ENCODE data around the gene PARD3.

Gene PARD3

GRCh38 chr10:34131152-34131551 lies 683.9 kb downstream of the PARD3 start:
- Histone ChIP-seq H3K9me3 (ENCODE audit: control insufficient read depth, insufficient read depth, low read length) (no peaks in the 10 kb centered on the region), H3K36me3 (ENCODE audit: control insufficient read depth, low read length) (no peaks in the 10 kb centered on the region), H3K4me2 (ENCODE audit: low read length) (no peak overlapping the region), H3K4me3 (ENCODE audit: low read length) (no peak overlapping the region), H3F3A (ENCODE audit: control insufficient read depth, insufficient read depth) (no peaks in the 10 kb centered on the region), H3K9me2 (replicated peaks; ENCODE audit: control insufficient read depth, low read length) (no peaks in the 10 kb centered on the region), H3K27me3 (ENCODE audit: control insufficient read depth, low read length) (no peaks in the 10 kb centered on the region), H3K4me1 (ENCODE audit: control insufficient read depth, low read length) (no peaks in the 10 kb centered on the region), H3K79me2 (ENCODE audit: control insufficient read depth, low read length) (no peaks in the 10 kb centered on the region), H4K20me1 (ENCODE audit: control insufficient read depth, insufficient read depth, low read depth, low read length) (no peaks in the 10 kb centered on the region), H3K27ac (ENCODE audit: low read depth, low read length) (no peak overlapping the region)
- no peak for TF ChIP-seq EZH2phosphoT487 (IDR thresholded peaks at IDR 0.05; ENCODE audit: borderline replicate concordance, low read length)
- TF ChIP-seq, protein P1, sequence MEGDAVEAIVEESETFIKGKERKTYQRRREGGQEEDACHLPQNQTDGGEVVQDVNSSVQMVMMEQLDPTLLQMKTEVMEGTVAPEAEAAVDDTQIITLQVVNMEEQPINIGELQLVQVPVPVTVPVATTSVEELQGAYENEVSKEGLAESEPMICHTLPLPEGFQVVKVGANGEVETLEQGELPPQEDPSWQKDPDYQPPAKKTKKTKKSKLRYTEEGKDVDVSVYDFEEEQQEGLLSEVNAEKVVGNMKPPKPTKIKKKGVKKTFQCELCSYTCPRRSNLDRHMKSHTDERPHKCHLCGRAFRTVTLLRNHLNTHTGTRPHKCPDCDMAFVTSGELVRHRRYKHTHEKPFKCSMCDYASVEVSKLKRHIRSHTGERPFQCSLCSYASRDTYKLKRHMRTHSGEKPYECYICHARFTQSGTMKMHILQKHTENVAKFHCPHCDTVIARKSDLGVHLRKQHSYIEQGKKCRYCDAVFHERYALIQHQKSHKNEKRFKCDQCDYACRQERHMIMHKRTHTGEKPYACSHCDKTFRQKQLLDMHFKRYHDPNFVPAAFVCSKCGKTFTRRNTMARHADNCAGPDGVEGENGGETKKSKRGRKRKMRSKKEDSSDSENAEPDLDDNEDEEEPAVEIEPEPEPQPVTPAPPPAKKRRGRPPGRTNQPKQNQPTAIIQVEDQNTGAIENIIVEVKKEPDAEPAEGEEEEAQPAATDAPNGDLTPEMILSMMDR (IDR thresholded peaks at IDR 0.05; ENCODE audit: low read depth, low read length, poor library complexity, severe bottlenecking): no peak

DNA sequence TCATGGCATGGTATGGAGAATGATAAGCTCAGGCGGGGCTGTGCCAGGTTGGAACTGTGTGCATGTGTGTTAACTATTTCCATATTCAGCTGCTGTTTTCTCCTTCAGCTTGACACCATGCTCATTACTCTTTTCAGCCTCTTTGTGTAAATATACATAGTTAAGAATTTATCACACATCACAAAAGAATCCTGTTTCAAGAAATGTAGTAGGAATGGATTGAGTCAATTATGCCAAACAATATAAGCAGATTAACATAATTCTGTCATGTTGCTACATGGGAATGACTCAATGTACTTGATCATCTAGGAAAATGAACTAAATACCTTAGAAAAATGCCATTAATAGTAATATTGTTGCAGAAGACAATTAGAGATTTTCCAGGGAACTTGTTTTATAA lies 687.4 kb downstream of the PARD3 start:
- H4K20me1 ChIP-seq (ENCODE audit: control insufficient read depth, insufficient read depth, low read depth, low read length): no peaks in the 10 kb centered on the region
- no peak overlapping the region for H3K27ac ChIP-seq (ENCODE audit: low read depth, low read length)
- TF ChIP-seq, protein P1 (IDR thresholded peaks at IDR 0.05; ENCODE audit: low read depth, low read length, poor library complexity, severe bottlenecking): no peak
- H3K4me3 ChIP-seq (ENCODE audit: low read length): no peak overlapping the region
- H3K4me2 ChIP-seq (ENCODE audit: low read length): no peak overlapping the region
- no peaks in the 10 kb centered on the region for H3K36me3 ChIP-seq (ENCODE audit: control insufficient read depth, low read length)
- no peaks in the 10 kb centered on the region for H3F3A ChIP-seq (ENCODE audit: control insufficient read depth, insufficient read depth)
- H3K79me2 ChIP-seq (ENCODE audit: control insufficient read depth, low read length): no peaks in the 10 kb centered on the region
- H3K9me2 ChIP-seq (replicated peaks; ENCODE audit: control insufficient read depth, low read length): no peaks in the 10 kb centered on the region
- H3K4me1 ChIP-seq (ENCODE audit: control insufficient read depth, low read length): no peaks in the 10 kb centered on the region
- no peaks in the 10 kb centered on the region for H3K9me3 ChIP-seq (ENCODE audit: control insufficient read depth, insufficient read depth, low read length)
- H3K27me3 ChIP-seq (ENCODE audit: control insufficient read depth, low read length): no peaks in the 10 kb centered on the region

- Histone ChIP-seq H3K27ac (ENCODE audit: low read depth, low read length) (no peak overlapping the region), H3K9me3 (ENCODE audit: control insufficient read depth, insufficient read depth, low read length) (no peaks in the 10 kb centered on the region), H3K4me2 (ENCODE audit: low read length) (no peak overlapping the region), H4K20me1 (ENCODE audit: control insufficient read depth, insufficient read depth, low read depth, low read length) (no peaks in the 10 kb centered on the region), H3F3A (ENCODE audit: control insufficient read depth, insufficient read depth) (no peaks in the 10 kb centered on the region), H3K79me2 (ENCODE audit: control insufficient read depth, low read length) (no peaks in the 10 kb centered on the region), H3K36me3 (ENCODE audit: control insufficient read depth, low read length) (no peaks in the 10 kb centered on the region), H3K4me3 (ENCODE audit: low read length) (no peak overlapping the region), H3K9me2 (replicated peaks; ENCODE audit: control insufficient read depth, low read length) (no peaks in the 10 kb centered on the region), H3K4me1 (ENCODE audit: control insufficient read depth, low read length) (no peaks in the 10 kb centered on the region), H3K27me3 (ENCODE audit: control insufficient read depth, low read length) (no peaks in the 10 kb centered on the region)
- TF ChIP-seq, protein P1 (IDR thresholded peaks at IDR 0.05; ENCODE audit: low read depth, low read length, poor library complexity, severe bottlenecking): no peak
- TF ChIP-seq EZH2phosphoT487 (IDR thresholded peaks at IDR 0.05; ENCODE audit: borderline replicate concordance, low read length): no peak
Observed at GRCh38 chr10:34126371-34127151, 688.5 kb downstream of the PARD3 start.
